ENCODE measurements around the gene NANOS2.

NANOS2 gene

GRCh38 chr19:45863840-45864628 lies 50.5 kb downstream of the NANOS2 start, which contains the start of gene FOXA3:
Gene FOXA3, plus strand, starts transcription at chr19:45864326. Its CDS starts 131 bp downstream, at chr19:45864457.
- Histone ChIP-seq H3K9me3 (ENCODE audit: control insufficient read depth, low read length) (no peaks in the 10 kb centered on the region), H3K18ac (ENCODE audit: low read depth in 1 of 2, low read length in 2 of 2) (peak within 1 kb of the TSS in 1 of 2 experiments; percentile 53), H2BK12ac (ENCODE audit: low read length in 2 of 2) (peak within 1 kb of the TSS in 1 of 2 experiments; percentile 52), H3K14ac (ENCODE audit: low read length in 2 of 2) (no peak within 1 kb of the TSS), H2BK120ac (ENCODE audit: low read depth, low read length) (no peak within 1 kb of the TSS), H3K27me3 (ENCODE audit: control insufficient read depth in 1 of 2, insufficient read depth in 1 of 2, low read length in 2 of 2) (peaks cover 33 to 46% of the 10 kb centered on the region in 2 experiments), H2BK5ac (ENCODE audit: low read depth, low read length, poor library complexity, severe bottlenecking) (no peak within 1 kb of the TSS), H2AFZ (ENCODE audit: low read depth, low read length) (no peak within 1 kb of the TSS), H3K27ac (ENCODE audit: low read length, poor library complexity, severe bottlenecking) (no peak within 1 kb of the TSS), H4K91ac (ENCODE audit: low read length) (no peak within 1 kb of the TSS), H3K4me1 (ENCODE audit: control insufficient read depth, insufficient read depth, low read depth, low read length) (peaks cover 9% of the 10 kb centered on the region), H3K9ac (ENCODE audit: low read length) (peak within 1 kb of the TSS; percentile 65), H3K23ac (ENCODE audit: low read length in 2 of 2) (peak within 1 kb of the TSS in 1 of 2 experiments; percentile 81), H3K36me3 (ENCODE audit: control insufficient read depth in 1 of 2, insufficient read depth in 2 of 2, low read depth in 1 of 2, low read length in 2 of 2) (peaks cover 9% of the 10 kb centered on the region in 2 experiments), H4K8ac (ENCODE audit: low read length) (peak within 1 kb of the TSS; percentile 28), H3K79me1 (replicated peaks; ENCODE audit: low read length, poor library complexity, severe bottlenecking) (peaks cover under 1% of the 10 kb centered on the region), H3K4me2 (ENCODE audit: low read length, poor library complexity, severe bottlenecking) (peak within 1 kb of the TSS; percentile 57), H3K4me3 (ENCODE audit: insufficient read depth in 1 of 2, low read depth in 1 of 2, low read length in 2 of 2) (peak within 1 kb of the TSS; percentile 30 to 91), H3K4ac (ENCODE audit: low read depth in 1 of 2, low read length in 2 of 2) (no peak within 1 kb of the TSS), H2BK15ac (ENCODE audit: low read depth, poor library complexity, severe bottlenecking) (peak within 1 kb of the TSS; percentile 18), H2AK5ac (ENCODE audit: low read length, severe bottlenecking) (peak within 1 kb of the TSS; percentile 37)
- 4% methylated on average over 65 of the region's 71 CpGs for WGBS
- peak; percentile 62 for DNase-seq

- DNase-seq = no peak
- Histone ChIP-seq H2BK12ac (ENCODE audit: low read length in 2 of 2) (peak overlapping the region in 1 of 2 experiments; percentile 52), H2AK5ac (ENCODE audit: low read length, severe bottlenecking) (no peak overlapping the region), H3K23ac (ENCODE audit: low read length in 2 of 2) (peak overlapping the region in 1 of 2 experiments; percentile 81), H3K14ac (ENCODE audit: low read length in 2 of 2) (no peak overlapping the region), H3K4ac (ENCODE audit: low read depth in 1 of 2, low read length in 2 of 2) (no peak overlapping the region), H3K36me3 (ENCODE audit: control insufficient read depth in 1 of 2, insufficient read depth in 2 of 2, low read depth in 1 of 2, low read length in 2 of 2) (peaks cover 14 to 15% of the 10 kb centered on the region in 2 experiments), H4K91ac (ENCODE audit: low read length) (no peak overlapping the region), H2BK120ac (ENCODE audit: low read depth, low read length) (no peak overlapping the region), H3K4me3 (ENCODE audit: insufficient read depth in 1 of 2, low read depth in 1 of 2, low read length in 2 of 2) (peak overlapping the region in 1 of 2 experiments; percentile 91), H2BK5ac (ENCODE audit: low read depth, low read length, poor library complexity, severe bottlenecking) (no peak overlapping the region), H3K4me1 (ENCODE audit: control insufficient read depth, insufficient read depth, low read depth, low read length) (peaks cover 9% of the 10 kb centered on the region), H3K18ac (ENCODE audit: low read depth in 1 of 2, low read length in 2 of 2) (peak overlapping the region in 1 of 2 experiments; percentile 53), H4K8ac (ENCODE audit: low read length) (peak overlapping the region; percentile 28), H3K9me3 (ENCODE audit: control insufficient read depth, low read length) (no peaks in the 10 kb centered on the region), H3K9ac (ENCODE audit: low read length) (peak overlapping the region; percentile 65), H3K27ac (ENCODE audit: low read length, poor library complexity, severe bottlenecking) (no peak overlapping the region), H3K79me1 (replicated peaks; ENCODE audit: low read length, poor library complexity, severe bottlenecking) (peaks cover 3% of the 10 kb centered on the region), H3K27me3 (ENCODE audit: control insufficient read depth in 1 of 2, insufficient read depth in 1 of 2, low read length in 2 of 2) (peaks cover 33 to 43% of the 10 kb centered on the region in 2 experiments), H2AFZ (ENCODE audit: low read depth, low read length) (no peak overlapping the region), H3K4me2 (ENCODE audit: low read length, poor library complexity, severe bottlenecking) (peak overlapping the region; percentile 57), H2BK15ac (ENCODE audit: low read depth, poor library complexity, severe bottlenecking) (no peak overlapping the region)
- WGBS = 9% methylated on average over 17 of the region's 22 CpGs
Measured at GRCh38 chr19:45863335-45863839, 51.2 kb downstream of the NANOS2 start.
